ENCODE data around the gene PTPRN2. TPM values are rescaled to one million over a fixed set of nuclear protein-coding genes. Genes with fewer than 3 reads are reported as not detected.
"Not testable (repeated sequence)": the region's sequence is repeated elsewhere in the genome, so short reads cannot be mapped to it uniquely, and the experiment has no call there.

Gene PTPRN2
- total and polyA plus RNA-seq, 4 experiments from 2014 or later = 1.7 to 2.6 (median 1.9) TPM

GRCh38 chr7:158508802-158509385 is 78.7 kb downstream of the PTPRN2 start:
- peaks cover 0 to 7% of the 10 kb centered on the region in 2 donors for H3K9me3 ChIP-seq (ENCODE audit: control insufficient read depth in 1 of 2, low read length in 2 of 2)
- Mint-ChIP-seq H3K9me3 (peaks cover 7 to 62% (median 35%) of the 10 kb centered on the region in 8 donors), H3K4me1 (peaks cover 0 to 5% (median under 1%) of the 10 kb centered on the region in 4 donors)

GRCh38 chr7:158508321-158508720 is 79.3 kb downstream of the PTPRN2 start:
- DNase-seq; H3K4me3 Mint-ChIP-seq; H3K4me1 Mint-ChIP-seq; H3K36me3 Mint-ChIP-seq; H3K27ac ChIP-seq (ENCODE audit: low read depth, low read length); H3K27ac Mint-ChIP-seq; intact Hi-C loops (cut with micrococcal nuclease); H3K4me3 ChIP-seq (ENCODE audit: low read length in 2 of 2); H3K9me3 ChIP-seq (ENCODE audit: control insufficient read depth in 1 of 2, low read length in 2 of 2); H3K4me1 ChIP-seq (ENCODE audit: insufficient read depth, low read length); POLR2A ChIA-PET (ENCODE audit: partially characterized antibody); H3K36me3 ChIP-seq (ENCODE audit: insufficient read depth, low read length); CTCF ChIA-PET (ENCODE audit: partially characterized antibody); H3K27me3 ChIP-seq (ENCODE audit: insufficient read depth, low read length): not testable (repeated sequence)
- H3K27me3 Mint-ChIP-seq = peaks cover 6 to 11% of the 10 kb centered on the region in 2 donors
- H3K9me3 Mint-ChIP-seq = peaks cover 7 to 62% (median 35%) of the 10 kb centered on the region in 8 donors

More at GRCh38 chr7:158508802-158509385, 78.7 kb downstream of the PTPRN2 start:
- H3K27me3 ChIP-seq (ENCODE audit: insufficient read depth, low read length) = no peaks in the 10 kb centered on the region
- no peak for DNase-seq
- Mint-ChIP-seq H3K36me3 (peaks cover 0 to 1% of the 10 kb centered on the region in 2 donors), H3K27ac (no peak overlapping the region), H3K4me3 (no peak overlapping the region), H3K27me3 (peaks cover 5 to 9% of the 10 kb centered on the region in 2 donors)
- no peak overlapping the region for H3K27ac ChIP-seq (ENCODE audit: low read depth, low read length)
- ChIA-PET CTCF (ENCODE audit: partially characterized antibody) (no interaction called here), POLR2A (ENCODE audit: partially characterized antibody) (no interaction called here)
- no peaks in the 10 kb centered on the region for H3K4me1 ChIP-seq (ENCODE audit: insufficient read depth, low read length)
- intact Hi-C loops (cut with micrococcal nuclease) = no loop called here
- no peak overlapping the region for H3K4me3 ChIP-seq (ENCODE audit: low read length in 2 of 2)
- no peaks in the 10 kb centered on the region for H3K36me3 ChIP-seq (ENCODE audit: insufficient read depth, low read length)

- H3K4me3 Mint-ChIP-seq = no peak overlapping the region
- peaks cover 0 to 1% of the 10 kb centered on the region in 2 donors for H3K36me3 Mint-ChIP-seq
- no peak overlapping the region for H3K4me3 ChIP-seq (ENCODE audit: low read length in 2 of 2)
- peaks cover 7 to 59% (median 33%) of the 10 kb centered on the region in 8 donors for H3K9me3 Mint-ChIP-seq
- peaks cover 0 to 7% of the 10 kb centered on the region in 2 donors for H3K9me3 ChIP-seq (ENCODE audit: control insufficient read depth in 1 of 2, low read length in 2 of 2)
- no peak overlapping the region for H3K27ac Mint-ChIP-seq
- no peaks in the 10 kb centered on the region for H3K4me1 ChIP-seq (ENCODE audit: insufficient read depth, low read length)
- CTCF ChIA-PET (ENCODE audit: partially characterized antibody) = no interaction called here
- peaks cover 7 to 14% of the 10 kb centered on the region in 2 donors for H3K27me3 Mint-ChIP-seq
- no peak overlapping the region for H3K27ac ChIP-seq (ENCODE audit: low read depth, low read length)
- intact Hi-C loops (cut with micrococcal nuclease) = no loop called here
- POLR2A ChIA-PET (ENCODE audit: partially characterized antibody) = no interaction called here
- DNase-seq = no peak
- no peaks in the 10 kb centered on the region for H3K36me3 ChIP-seq (ENCODE audit: insufficient read depth, low read length)
- peaks cover 0 to 5% (median under 1%) of the 10 kb centered on the region in 4 donors for H3K4me1 Mint-ChIP-seq
- no peaks in the 10 kb centered on the region for H3K27me3 ChIP-seq (ENCODE audit: insufficient read depth, low read length)
Measured at GRCh38 chr7:158507917-158508316, 79.7 kb downstream of the PTPRN2 start.

- DNase-seq; intact Hi-C loops (cut with micrococcal nuclease); H3K27me3 ChIP-seq (ENCODE audit: insufficient read depth, low read length); H3K4me1 Mint-ChIP-seq; H3K36me3 Mint-ChIP-seq; H3K27ac Mint-ChIP-seq; CTCF ChIA-PET (ENCODE audit: partially characterized antibody); POLR2A ChIA-PET (ENCODE audit: partially characterized antibody); H3K4me3 ChIP-seq (ENCODE audit: low read length in 2 of 2); H3K4me3 Mint-ChIP-seq; H3K9me3 ChIP-seq (ENCODE audit: control insufficient read depth in 1 of 2, low read length in 2 of 2); H3K27ac ChIP-seq (ENCODE audit: low read depth, low read length); H3K36me3 ChIP-seq (ENCODE audit: insufficient read depth, low read length); H3K4me1 ChIP-seq (ENCODE audit: insufficient read depth, low read length): not testable (repeated sequence)
- peaks cover 7 to 14% of the 10 kb centered on the region in 2 donors for H3K27me3 Mint-ChIP-seq
- H3K9me3 Mint-ChIP-seq = peaks cover 7 to 51% (median 27%) of the 10 kb centered on the region in 8 donors
Measured at GRCh38 chr7:158507175-158507574, 80.4 kb downstream of the PTPRN2 start.

- H3K27me3 Mint-ChIP-seq = peaks cover 7 to 14% of the 10 kb centered on the region in 2 donors
- no peak for DNase-seq
- no peak overlapping the region for H3K4me3 Mint-ChIP-seq
- peaks cover 0 to 5% (median under 1%) of the 10 kb centered on the region in 4 donors for H3K4me1 Mint-ChIP-seq
- POLR2A ChIA-PET (ENCODE audit: partially characterized antibody) = no interaction called here
- no peaks in the 10 kb centered on the region for H3K4me1 ChIP-seq (ENCODE audit: insufficient read depth, low read length)
- H3K27ac ChIP-seq (ENCODE audit: low read depth, low read length) = no peak overlapping the region
- no peaks in the 10 kb centered on the region for H3K36me3 ChIP-seq (ENCODE audit: insufficient read depth, low read length)
- CTCF ChIA-PET (ENCODE audit: partially characterized antibody) = no interaction called here
- no peak overlapping the region for H3K27ac Mint-ChIP-seq
- H3K4me3 ChIP-seq (ENCODE audit: low read length in 2 of 2) = no peak overlapping the region
- H3K9me3 Mint-ChIP-seq = peaks cover 6 to 46% (median 21%) of the 10 kb centered on the region in 8 donors
- intact Hi-C loops (cut with micrococcal nuclease) = no loop called here
- H3K27me3 ChIP-seq (ENCODE audit: insufficient read depth, low read length) = no peaks in the 10 kb centered on the region
- H3K36me3 Mint-ChIP-seq = peaks cover 0 to 1% of the 10 kb centered on the region in 2 donors
- H3K9me3 ChIP-seq (ENCODE audit: control insufficient read depth in 1 of 2, low read length in 2 of 2) = peaks cover 0 to under 1% of the 10 kb centered on the region in 2 donors
Measured at GRCh38 chr7:158506626-158507025, 81.0 kb downstream of the PTPRN2 start.

- no peaks in the 10 kb centered on the region for H3K27me3 ChIP-seq (ENCODE audit: insufficient read depth, low read length)
- POLR2A ChIA-PET (ENCODE audit: partially characterized antibody) = no interaction called here
- H3K4me1 ChIP-seq (ENCODE audit: insufficient read depth, low read length) = no peaks in the 10 kb centered on the region
- no peak overlapping the region for H3K27ac ChIP-seq (ENCODE audit: low read depth, low read length)
- peaks cover 4 to 37% (median 14%) of the 10 kb centered on the region in 8 donors for H3K9me3 Mint-ChIP-seq
- no peaks in the 10 kb centered on the region for H3K36me3 ChIP-seq (ENCODE audit: insufficient read depth, low read length)
- no peaks in the 10 kb centered on the region for H3K9me3 ChIP-seq (ENCODE audit: control insufficient read depth in 1 of 2, low read length in 2 of 2)
- peaks cover 7 to 14% of the 10 kb centered on the region in 2 donors for H3K27me3 Mint-ChIP-seq
- DNase-seq = no peak
- intact Hi-C loops (cut with micrococcal nuclease) = no loop called here
- H3K4me3 ChIP-seq (ENCODE audit: low read length in 2 of 2) = no peak overlapping the region
- H3K4me3 Mint-ChIP-seq = no peak overlapping the region
- H3K27ac Mint-ChIP-seq = no peak overlapping the region
- CTCF ChIA-PET (ENCODE audit: partially characterized antibody) = no interaction called here
- H3K36me3 Mint-ChIP-seq = no peaks in the 10 kb centered on the region
- H3K4me1 Mint-ChIP-seq = peaks cover 0 to 5% (median under 1%) of the 10 kb centered on the region in 4 donors
Measured at GRCh38 chr7:158505683-158506082, 81.9 kb downstream of the PTPRN2 start.

- intact Hi-C loops (cut with micrococcal nuclease) = no loop called here
- Histone ChIP-seq H3K27me3 (ENCODE audit: insufficient read depth, low read length) (peaks cover 5% of the 10 kb centered on the region), H3K4me1 (ENCODE audit: insufficient read depth, low read length) (no peaks in the 10 kb centered on the region), H3K27ac (ENCODE audit: low read depth, low read length) (no peak overlapping the region), H3K4me3 (ENCODE audit: low read length in 2 of 2) (no peak overlapping the region), H3K9me3 (ENCODE audit: control insufficient read depth in 1 of 2, low read length in 2 of 2) (no peaks in the 10 kb centered on the region), H3K36me3 (ENCODE audit: insufficient read depth, low read length) (no peaks in the 10 kb centered on the region)
- Mint-ChIP-seq H3K9me3 (peaks cover 0 to 21% (median 9%) of the 10 kb centered on the region in 8 donors), H3K36me3 (no peaks in the 10 kb centered on the region), H3K27me3 (peaks cover 7 to 11% of the 10 kb centered on the region in 2 donors), H3K27ac (no peak overlapping the region), H3K4me3 (no peak overlapping the region), H3K4me1 (peaks cover 0 to 3% (median under 1%) of the 10 kb centered on the region in 4 donors)
- CTCF ChIA-PET (ENCODE audit: partially characterized antibody) = no interaction called here
- POLR2A ChIA-PET (ENCODE audit: partially characterized antibody) = no interaction called here
- no peak for DNase-seq
Measured at GRCh38 chr7:158502068-158502750, 85.4 kb downstream of the PTPRN2 start.

Measured in CD4-positive, alpha-beta memory T cell (primary cell).